GM23338 (cell line): ENCODE data around the gene DEXI.

Source experiments
- CREB1 ChIP-seq: fragments of 250-450 bp; sonication (Bioruptor Pico); IDR thresholded peaks from 2 replicates; pipeline ENCODE4 v1.5.0; 2020; ENCODE audit warnings: low read depth, mild to moderate bottlenecking, moderate library complexity
- CTCF ChIP-seq, 2 experiments: fragments of 200-600 bp in 1 of 2; sonication (generic) in 1 of 2; conservative IDR thresholded peaks; 2 replicates each; pipeline versions ENCODE4 v1.5.1 to v1.6.1; 2016 to 2017; ENCODE audit warnings: antibody characterized with exemption in 2 of 2, low read depth in 2 of 2, mild to moderate bottlenecking in 2 of 2, moderate library complexity in 1 of 2
- EZH2 ChIP-seq: fragments of 200-600 bp; sonication (generic); IDR thresholded peaks from one replicate; pipeline ENCODE4 v1.8.0; 2017; ENCODE audit warnings: antibody characterized with exemption, mild to moderate bottlenecking, low read depth; ENCODE audit not compliant: unreplicated experiment
- EZH2phosphoT487 ChIP-seq: fragments of 200-600 bp; sonication (generic); IDR thresholded peaks from one replicate; pipeline ENCODE4 v1.8.1; 2018; ENCODE audit warnings: antibody characterized with exemption; ENCODE audit not compliant: unreplicated experiment
- NANOG ChIP-seq: IDR thresholded peaks from 2 replicates; pipeline ENCODE4 v1.6.1; 2016; ENCODE audit warnings: antibody characterized with exemption, borderline replicate concordance
- POLR2AphosphoS5 ChIP-seq: IDR thresholded peaks from 2 replicates; pipeline ENCODE4 v1.6.1; 2016; ENCODE audit warnings: antibody characterized with exemption, low read depth
- REST ChIP-seq: IDR thresholded peaks from one replicate; pipeline ENCODE4 v1.6.1; 2018; ENCODE audit warnings: antibody characterized with exemption; ENCODE audit not compliant: unreplicated experiment
- STAT1 ChIP-seq: IDR thresholded peaks from one replicate; pipeline ENCODE4 v1.6.1; 2016; ENCODE audit warnings: antibody characterized with exemption; ENCODE audit not compliant: unreplicated experiment
- ZNF114 ChIP-seq: fragments of 250-450 bp; sonication (Bioruptor Pico); IDR thresholded peaks from 2 replicates; pipeline ENCODE4 v1.5.0; 2020; ENCODE audit warnings: mild to moderate bottlenecking, moderate library complexity
- ZNF462 ChIP-seq: fragments of 250-450 bp; sonication (Bioruptor Pico); IDR thresholded peaks from 2 replicates; pipeline ENCODE4 v1.5.0; 2020; ENCODE audit warnings: mild to moderate bottlenecking, moderate library complexity

- TF ChIP-seq CTCF (conservative IDR thresholded peaks at IDR 0.05; ENCODE audit: low read depth in 2 of 2) = no peak
- TF ChIP-seq EZH2 = no peak
- no peak for TF ChIP-seq EZH2phosphoT487
- TF ChIP-seq POLR2AphosphoS5 = no peak
- TF ChIP-seq ZNF114 = no peak
- TF ChIP-seq REST = no peak
- TF ChIP-seq CREB1 (CRISPR knock-in tag) = no peak
- no peak for TF ChIP-seq NANOG
- no peak for TF ChIP-seq ZNF462
- TF ChIP-seq STAT1 = no peak
Observed at GRCh38 chr16:10987361-10988163, 45.3 kb upstream of the DEXI start.
